Pancreas (tissue), 10 donors: ENCODE measurements around the gene POR. TPM values are rescaled to one million over a fixed set of nuclear protein-coding genes. Genes with fewer than 3 reads are reported as not detected.
"Not testable (repeated sequence)": the region's sequence is repeated elsewhere in the genome, so short reads cannot be mapped to it uniquely, and the experiment has no call there.

Source experiments
- ATAC-seq, 4 donors: fragments of 200-7000 bp; cut with Tn5 transposase; one replicate each; pipeline versions ENCODE4 v1.8.0 to v1.9.1; 2020; ENCODE audit warnings: mild to moderate bottlenecking in 4 of 4, moderate library complexity in 4 of 4
- DNase-seq, 6 donors: peaks; one replicate each; pipeline ENCODE4 v3.0.0-alpha.2; 2020
- FAIRE-seq: peaks from 2 replicates; lab custom pipeline; 2012; peaks lifted over from hg19 to GRCh38; lab: Jason Lieb, UNC
- H3K27ac ChIP-seq, 4 donors: fragments of 200-600 bp; sonication (generic); 1 replicate in 3 of 4; 2 replicates in 1 of 4; pipeline versions ENCODE4 v1.5.0 to v1.8.0; 2020
- H3K27me3 ChIP-seq, 4 donors: fragments of 200-600 bp; one replicate each; pipeline ENCODE4 v1.8.0; 2021
- H3K36me3 ChIP-seq, 3 donors: fragments of 200-600 bp; sonication (generic) in 1 of 3; one replicate each; pipeline versions ENCODE4 v1.5.0 to v1.8.0; 2020 to 2021
- H3K4me1 ChIP-seq, 3 donors: fragments of 200-600 bp; one replicate each; pipeline ENCODE4 v1.8.0; 2021
- H3K4me3 ChIP-seq, 4 donors: fragments of 200-600 bp; sonication (generic) in 2 of 4; one replicate each; pipeline versions ENCODE4 v1.5.0 to v1.8.0; 2020 to 2021
- H3K9me3 ChIP-seq, 4 donors: fragments of 200-600 bp; one replicate each; pipeline ENCODE4 v1.8.0; 2021
- WGBS, 2 donors: extraction: QIAGEN DNeasy Blood & Tissue Kit; methylation state at CpG; one replicate each; pipeline ENCODE4 v1.1.7; 2013; 5-methylcytosine and 5-hydroxymethylcytosine counted together
- intact Hi-C, 3 donors: fragments of 100-400 bp; cut with DNase I; formaldehyde crosslinking; loops; one replicate each; pipeline versions ENCODE4 v1.11.1 to v1.14.2; 2022
- polyA plus RNA-seq, 2 donors: library from polyadenylated mRNA; stranded (reverse); fragments of 200-250 nt; gene quantifications; one replicate each; pipeline ENCODE4 v1.2.3, GENCODE V29; 2013
- total RNA-seq, 6 donors: library from RNA; stranded (reverse); fragmentation: NEBNext Ultra II Directional in 4 of 6; extraction: Animal tissue kit (Norgen Biotek cat#: 25700) in 4 of 6; gene quantifications; one replicate each; pipeline versions ENCODE4 v1.2.1 to v1.2.4, GENCODE V29; 2021 to 2023
- TF ChIP-seq, protein P1 (sequence below), 4 donors: fragments of 200-600 bp; sonication (generic) in 3 of 4; IDR thresholded peaks; one replicate each; pipeline versions ENCODE4 v1.5.0 to v1.8.0; 2021; ENCODE audit warnings: antibody characterized with exemption in 4 of 4
- donor health status: healthy with polysubstance abuse.
- donor health status: DM: no; HTN: no; CAD: no; lungs with moderate emphysema.
- donor health status: DM: no; HTN: no; CAD: no.
- donor health status: control.
- donor health status: control.
- donor health status: Bipolar disorder and iron deficiency.
- donor health status: DM: yes; HTN: yes; CAD: no.
- donor health status: DM: no; HTN: no; CAD: no.
- donor health status: DM: no; HTN: no; CAD: no.
- donor health status: DM: yes; HTN: yes; CAD: no.

Gene POR
- total and polyA plus RNA-seq, 8 donors = 29.7 to 99.0 (median 43.6) TPM

DNA sequence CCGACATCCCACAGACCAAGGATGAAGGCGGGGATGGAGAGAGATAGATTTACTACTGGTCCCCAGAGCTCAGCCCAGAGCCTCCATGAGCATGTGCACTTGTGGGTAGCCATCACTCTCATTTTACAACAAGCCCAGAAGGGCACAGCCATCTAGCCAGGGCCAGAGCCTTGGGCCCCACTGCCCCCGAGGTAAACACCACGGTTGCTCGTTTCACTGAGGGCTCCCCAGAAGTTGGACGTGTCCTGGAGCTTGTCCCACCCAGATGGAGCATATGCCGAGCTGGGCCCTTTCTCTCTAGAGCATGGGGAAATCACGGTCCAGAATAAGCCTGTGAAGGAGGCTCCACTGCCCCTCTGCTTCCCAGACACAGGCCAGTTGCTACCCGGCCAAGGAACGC lies 88.4 kb downstream of the POR start:
- no peaks in the 10 kb centered on the region for H3K27me3 ChIP-seq
- no peak overlapping the region for H3K27ac ChIP-seq
- intact Hi-C loops = no loop called here
- FAIRE-seq = no peak
- peaks cover 0 to 15% (median 0%) of the 10 kb centered on the region in 3 donors for H3K36me3 ChIP-seq
- ATAC-seq = no peak
- TF ChIP-seq, protein P1, sequence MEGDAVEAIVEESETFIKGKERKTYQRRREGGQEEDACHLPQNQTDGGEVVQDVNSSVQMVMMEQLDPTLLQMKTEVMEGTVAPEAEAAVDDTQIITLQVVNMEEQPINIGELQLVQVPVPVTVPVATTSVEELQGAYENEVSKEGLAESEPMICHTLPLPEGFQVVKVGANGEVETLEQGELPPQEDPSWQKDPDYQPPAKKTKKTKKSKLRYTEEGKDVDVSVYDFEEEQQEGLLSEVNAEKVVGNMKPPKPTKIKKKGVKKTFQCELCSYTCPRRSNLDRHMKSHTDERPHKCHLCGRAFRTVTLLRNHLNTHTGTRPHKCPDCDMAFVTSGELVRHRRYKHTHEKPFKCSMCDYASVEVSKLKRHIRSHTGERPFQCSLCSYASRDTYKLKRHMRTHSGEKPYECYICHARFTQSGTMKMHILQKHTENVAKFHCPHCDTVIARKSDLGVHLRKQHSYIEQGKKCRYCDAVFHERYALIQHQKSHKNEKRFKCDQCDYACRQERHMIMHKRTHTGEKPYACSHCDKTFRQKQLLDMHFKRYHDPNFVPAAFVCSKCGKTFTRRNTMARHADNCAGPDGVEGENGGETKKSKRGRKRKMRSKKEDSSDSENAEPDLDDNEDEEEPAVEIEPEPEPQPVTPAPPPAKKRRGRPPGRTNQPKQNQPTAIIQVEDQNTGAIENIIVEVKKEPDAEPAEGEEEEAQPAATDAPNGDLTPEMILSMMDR (IDR thresholded peaks at IDR 0.05) = no peak
- no peak overlapping the region for H3K4me3 ChIP-seq
- WGBS, 2 donors = 91 to 95% methylated on average over 10 of the region's 10 CpGs
- no peaks in the 10 kb centered on the region for H3K9me3 ChIP-seq
- H3K4me1 ChIP-seq = no peaks in the 10 kb centered on the region
- peak in 1 of 6 donors; percentile 28 for DNase-seq

DNA sequence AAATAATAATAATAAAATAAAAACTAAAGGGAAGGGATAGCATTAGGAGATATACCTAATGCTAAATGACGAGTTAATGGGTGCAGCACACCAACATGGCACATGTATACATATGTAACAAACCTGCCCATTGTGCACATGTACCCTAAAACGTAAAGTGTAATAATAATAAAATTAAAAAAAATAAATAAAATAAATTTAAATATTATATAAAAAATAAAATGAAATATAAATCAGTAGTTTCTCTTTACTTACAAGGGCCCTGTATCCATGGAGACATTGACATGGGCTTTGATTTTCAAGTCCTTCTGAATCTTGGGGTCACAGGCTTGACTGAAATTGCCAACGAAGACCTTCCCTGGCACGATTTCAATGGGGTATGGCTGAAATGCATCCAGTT lies 90.0 kb downstream of the POR start:
- intact Hi-C loops, FAIRE-seq, DNase-seq, H3K4me1 ChIP-seq, ATAC-seq, H3K9me3 ChIP-seq, H3K27ac ChIP-seq, H3K4me3 ChIP-seq, H3K27me3 ChIP-seq: not testable (repeated sequence)
- H3K36me3 ChIP-seq = peaks cover 0 to 15% (median 0%) of the 10 kb centered on the region in 3 donors
- 90 to 95% methylated on average over 4 of the region's 4 CpGs for WGBS, 2 donors

DNA sequence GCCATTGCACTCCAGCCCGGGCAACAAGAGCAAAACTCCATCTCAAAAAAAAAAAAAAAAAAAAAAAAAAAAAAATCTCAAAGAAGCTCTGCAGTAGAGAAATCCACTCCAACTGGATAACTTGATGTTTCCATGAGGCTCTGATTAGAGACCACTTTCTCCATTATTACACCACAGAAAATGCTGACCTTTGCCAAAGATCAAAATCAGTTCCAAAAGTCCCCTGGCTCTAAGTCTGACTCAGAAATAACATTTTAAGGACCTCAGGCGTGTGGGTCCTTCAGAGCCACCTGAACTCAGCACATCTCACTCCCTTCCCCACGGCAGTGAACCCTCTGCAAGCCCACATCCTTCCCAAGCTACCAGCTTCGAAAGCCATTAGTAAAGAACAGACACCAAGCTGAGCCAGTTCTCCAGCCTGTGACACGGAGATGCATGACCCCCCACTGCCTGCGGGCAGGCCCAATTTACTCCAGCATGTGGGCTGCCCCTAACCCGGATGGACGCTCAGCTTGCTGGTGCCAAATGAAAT lies 93.3 kb downstream of the POR start:
- TF ChIP-seq, protein P1 (IDR thresholded peaks at IDR 0.05) = no peak
- no peak overlapping the region for H3K4me3 ChIP-seq
- 78 to 84% methylated on average over 8 of the region's 8 CpGs for WGBS, 2 donors
- H3K27me3 ChIP-seq = no peaks in the 10 kb centered on the region
- no peak for FAIRE-seq
- H3K4me1 ChIP-seq = no peaks in the 10 kb centered on the region
- H3K27ac ChIP-seq = no peak overlapping the region
- intact Hi-C loops = no loop called here
- H3K9me3 ChIP-seq = no peaks in the 10 kb centered on the region
- no peak for ATAC-seq
- peaks cover 0 to 17% (median 0%) of the 10 kb centered on the region in 3 donors for H3K36me3 ChIP-seq
- peak in 1 of 6 donors; percentile 13 for DNase-seq

DNA sequence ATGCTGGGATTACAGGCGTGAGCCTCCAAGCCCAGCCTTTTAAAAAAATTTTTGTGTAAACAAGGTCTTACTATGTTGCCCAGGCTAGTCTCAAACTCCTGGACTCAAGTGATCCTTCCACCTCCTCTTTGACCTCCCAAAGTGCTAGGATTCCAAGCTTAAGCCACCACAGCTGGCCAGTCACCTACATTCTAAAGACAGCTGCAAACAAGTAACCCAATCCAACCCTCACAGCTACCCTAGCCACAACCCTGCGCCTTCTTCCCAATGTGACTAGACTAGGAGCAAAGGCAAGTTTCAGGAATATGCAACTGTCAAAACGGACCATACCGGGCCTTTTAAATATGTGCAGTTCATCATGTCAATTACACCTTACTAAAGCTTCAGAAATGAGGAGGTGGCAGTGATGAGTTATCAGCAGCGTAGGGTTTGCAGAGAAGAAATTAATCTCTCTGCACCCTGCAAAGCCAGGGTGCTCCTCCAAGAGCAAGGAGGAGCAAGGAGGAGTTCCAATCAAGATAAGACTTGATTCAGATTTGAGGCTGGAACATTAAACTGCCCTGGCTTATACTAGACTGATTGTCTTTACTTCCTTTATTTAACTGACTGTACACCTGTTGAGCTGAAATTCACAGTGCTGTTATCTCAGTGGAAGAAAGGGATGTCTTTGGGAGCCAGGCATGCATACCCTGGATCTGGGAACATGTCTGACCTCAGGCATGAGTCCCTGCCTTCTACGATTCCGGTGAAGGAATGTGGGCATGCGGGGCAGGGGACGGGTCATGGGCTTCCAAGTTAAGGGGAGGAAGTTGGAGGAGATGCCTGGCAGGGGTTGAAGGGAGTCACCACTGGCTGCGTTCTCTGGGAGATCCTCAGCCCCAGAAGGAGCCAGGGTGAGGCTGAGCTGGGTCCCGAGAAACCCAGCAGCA lies 95.0 kb downstream of the POR start:
- 91% methylated on average over 11 of the region's 11 CpGs for WGBS, 2 donors
- H3K27me3 ChIP-seq = no peaks in the 10 kb centered on the region
- H3K36me3 ChIP-seq = peaks cover 0 to 4% (median 0%) of the 10 kb centered on the region in 3 donors
- intact Hi-C loops = no loop called here
- no peaks in the 10 kb centered on the region for H3K9me3 ChIP-seq
- no peak overlapping the region for H3K27ac ChIP-seq
- TF ChIP-seq, protein P1 (IDR thresholded peaks at IDR 0.05) = no peak
- ATAC-seq (no peak), DNase-seq (peak in 1 of 6 donors; percentile 18), FAIRE-seq (no peak)
- H3K4me3 ChIP-seq = no peak overlapping the region
- no peaks in the 10 kb centered on the region for H3K4me1 ChIP-seq

DNA sequence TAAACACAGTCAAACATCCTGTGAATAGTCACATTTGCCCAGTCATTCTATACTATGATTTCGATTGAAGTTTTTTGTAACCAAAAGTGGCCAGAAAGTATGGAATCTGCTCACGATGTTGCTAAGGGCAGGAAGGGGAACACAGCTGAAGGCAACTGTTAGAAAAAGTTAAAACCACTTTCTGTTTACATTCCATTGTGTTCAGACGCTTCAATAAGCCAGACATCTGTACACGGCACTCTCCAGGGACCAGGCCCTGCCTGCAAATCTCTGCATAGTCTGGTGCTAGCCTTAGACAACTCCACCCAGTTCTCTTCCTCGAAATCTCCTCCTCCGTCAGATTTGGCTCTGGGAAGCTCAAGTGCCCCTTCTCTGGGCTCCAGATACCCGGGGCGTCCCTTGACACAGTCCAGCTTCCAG lies 96.5 kb downstream of the POR start:
- H3K36me3 ChIP-seq = peaks cover 0 to 4% (median 0%) of the 10 kb centered on the region in 3 donors
- no peaks in the 10 kb centered on the region for H3K27me3 ChIP-seq
- 82 to 83% methylated on average over 8 of the region's 8 CpGs for WGBS, 2 donors
- intact Hi-C loops = no loop called here
- H3K4me1 ChIP-seq = no peaks in the 10 kb centered on the region
- no peak overlapping the region for H3K27ac ChIP-seq
- no peaks in the 10 kb centered on the region for H3K9me3 ChIP-seq
- DNase-seq (peak in 1 of 6 donors; percentile 5), FAIRE-seq (no peak), ATAC-seq (peak in 3 of 4 donors; percentile 30 to 43 (median 41))
- no peak overlapping the region for H3K4me3 ChIP-seq
- TF ChIP-seq, protein P1 (IDR thresholded peaks at IDR 0.05) = no peak
